HG02938 (cell line): Measurements from ENCODE around the gene TSHB.
"Not testable (repeated sequence)": the region's sequence is repeated elsewhere in the genome, so short reads cannot be mapped to it uniquely, and the experiment has no call there.

Experiments used
- ATAC-seq: cut with Tn5 transposase; IDR thresholded peaks from one replicate; pipeline ENCODE4 v1.9.1; 2021; ENCODE audit warnings: mild to moderate bottlenecking, moderate library complexity; ENCODE audit not compliant: unreplicated experiment

The TSHB gene

GRCh38 chr1:115029526-115029925 is at the start of gene TSHB:
TSS of gene TSHB (plus strand) at chr1:115029826. CDS start at chr1:115033363, 3,537 bp downstream.
- no peak for ATAC-seq

GRCh38 chr1:114982251-114982650 is 47.4 kb upstream of the TSHB start:
- ATAC-seq, result no peak

GRCh38 chr1:114986286-114986685 is 43.3 kb upstream of the TSHB start:
- no peak for ATAC-seq

GRCh38 chr1:114988095-114988494 is 41.5 kb upstream of the TSHB start:
- ATAC-seq, result no peak

GRCh38 chr1:114997510-114998289 is 31.9 kb upstream of the TSHB start:
- no peak for ATAC-seq

GRCh38 chr1:115006191-115006590 is 23.4 kb upstream of the TSHB start:
- no peak for ATAC-seq

GRCh38 chr1:115012006-115012405 is 17.6 kb upstream of the TSHB start:
- ATAC-seq, result no peak

GRCh38 chr1:115012434-115012833 is 17.2 kb upstream of the TSHB start:
- no peak for ATAC-seq

GRCh38 chr1:115013792-115014191 is 15.8 kb upstream of the TSHB start:
- no peak for ATAC-seq

GRCh38 chr1:115019549-115019948 is 10.1 kb upstream of the TSHB start:
- ATAC-seq, result not testable (repeated sequence)

- no peak for ATAC-seq
Measured at GRCh38 chr1:115021145-115021544, 8.5 kb upstream of the TSHB start.

GRCh38 chr1:115023593-115023992 is 6.0 kb upstream of the TSHB start:
- no peak for ATAC-seq

GRCh38 chr1:115031595-115031994 is 2.0 kb downstream of the TSHB start:
- no peak for ATAC-seq

GRCh38 chr1:115035652-115036051 is 6.0 kb downstream of the TSHB start:
- no peak for ATAC-seq

GRCh38 chr1:115036814-115037507 is 7.3 kb downstream of the TSHB start:
- ATAC-seq, result no peak

- no peak for ATAC-seq
Measured at GRCh38 chr1:115040501-115040900, 10.9 kb downstream of the TSHB start.

GRCh38 chr1:115041654-115042053 is 12.0 kb downstream of the TSHB start:
- no peak for ATAC-seq

GRCh38 chr1:115046751-115047150 is 17.1 kb downstream of the TSHB start:
- no peak for ATAC-seq

GRCh38 chr1:115051850-115052249 is 22.2 kb downstream of the TSHB start:
- ATAC-seq, result no peak

GRCh38 chr1:115052454-115053083 is 22.9 kb downstream of the TSHB start:
- ATAC-seq, result peak; percentile 89

GRCh38 chr1:115056395-115056798 is 26.8 kb downstream of the TSHB start:
- no peak for ATAC-seq
